Thoracic aorta (tissue), 2 donors: ENCODE measurements around the gene KIRREL3. TPM values are rescaled to one million over a fixed set of nuclear protein-coding genes. Genes with fewer than 3 reads are reported as not detected.
A peak's percentile ranks its signal among the peaks of the same experiment; 100 is the strongest.

Experiments
- ATAC-seq: fragments of 150-250 bp; one replicate; pipeline ENCODE4 v1.8.0; 2017; ENCODE audit warnings: low read depth; ENCODE audit not compliant: insufficient number of reproducible peaks, low FRiP score
- DNase-seq: peaks from one replicate; pipeline ENCODE4 v3.0.0-alpha.2; 2020; ENCODE audit warnings: low spot score
- H3K27ac ChIP-seq, 2 donors: fragments of 200-600 bp; sonication (generic); 1 replicate in 1 of 2; 2 replicates in 1 of 2; pipeline ENCODE4 v1.5.1; 2016; ENCODE audit warnings: mild to moderate bottlenecking in 2 of 2, moderate library complexity in 2 of 2
- H3K27me3 ChIP-seq: fragments of 200-600 bp; sonication (generic); replicated peaks from 2 replicates; pipeline ENCODE4 v1.6.0; 2016; ENCODE audit warnings: mild to moderate bottlenecking; ENCODE audit not compliant: insufficient read depth
- H3K36me3 ChIP-seq: fragments of 200-600 bp; sonication (generic); one replicate; pipeline ENCODE4 v1.5.1; 2016
- H3K4me1 ChIP-seq, 2 donors: fragments of 200-600 bp; sonication (generic); 1 replicate in 1 of 2; 2 replicates in 1 of 2; pipeline versions ENCODE4 v1.5.1 to v1.6.0; 2016; ENCODE audit warnings: low read depth in 2 of 2, mild to moderate bottlenecking in 1 of 2; ENCODE audit not compliant: control insufficient read depth in 1 of 2
- H3K4me3 ChIP-seq: fragments of 200-600 bp; sonication (generic); 2 replicates; pipeline ENCODE4 v1.5.1; 2016; ENCODE audit warnings: mild to moderate bottlenecking
- H3K9me3 ChIP-seq: fragments of 200-600 bp; sonication (generic); 2 replicates; pipeline ENCODE4 v1.5.1; 2016
- total RNA-seq, 2 donors: library from RNA; depleted of rRNA; stranded (reverse); fragments of >200 nt; gene quantifications; one replicate each; pipeline versions ENCODE4 v1.1.0 to v1.2.3, GENCODE V29; 2016
- TF ChIP-seq, protein P1 (sequence below): fragments of 200-600 bp; sonication (generic); IDR thresholded peaks from one replicate; pipeline ENCODE4 v1.5.1; 2019; ENCODE audit warnings: antibody characterized with exemption

KIRREL3 gene
- total RNA-seq, 2 donors from 2014 or later = not detected

DNA sequence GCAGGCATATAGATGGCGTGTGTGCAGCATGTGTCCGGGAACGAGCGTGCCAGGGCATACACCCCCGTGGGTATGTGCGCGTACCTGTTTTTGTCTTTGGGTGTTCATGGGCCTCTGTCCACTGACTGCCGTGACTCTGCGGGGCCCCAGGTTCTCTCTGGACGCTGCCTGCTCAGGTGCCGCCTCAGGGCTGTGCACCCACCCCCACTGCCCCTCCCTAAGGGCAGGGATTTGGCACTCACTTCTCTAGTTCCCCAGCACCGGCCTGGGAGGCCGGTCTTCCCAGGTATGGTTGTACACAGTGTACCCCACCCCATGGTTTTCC is 533.6 kb downstream of the KIRREL3 start:
- Histone ChIP-seq H3K4me3 (no peak overlapping the region), H3K27ac (no peak overlapping the region), H3K9me3 (no peaks in the 10 kb centered on the region), H3K36me3 (no peaks in the 10 kb centered on the region), H3K27me3 (no peaks in the 10 kb centered on the region), H3K4me1 (peaks cover 8 to 13% of the 10 kb centered on the region in 2 donors)
- no peak for ATAC-seq
- no peak for DNase-seq
- TF ChIP-seq, protein P1, sequence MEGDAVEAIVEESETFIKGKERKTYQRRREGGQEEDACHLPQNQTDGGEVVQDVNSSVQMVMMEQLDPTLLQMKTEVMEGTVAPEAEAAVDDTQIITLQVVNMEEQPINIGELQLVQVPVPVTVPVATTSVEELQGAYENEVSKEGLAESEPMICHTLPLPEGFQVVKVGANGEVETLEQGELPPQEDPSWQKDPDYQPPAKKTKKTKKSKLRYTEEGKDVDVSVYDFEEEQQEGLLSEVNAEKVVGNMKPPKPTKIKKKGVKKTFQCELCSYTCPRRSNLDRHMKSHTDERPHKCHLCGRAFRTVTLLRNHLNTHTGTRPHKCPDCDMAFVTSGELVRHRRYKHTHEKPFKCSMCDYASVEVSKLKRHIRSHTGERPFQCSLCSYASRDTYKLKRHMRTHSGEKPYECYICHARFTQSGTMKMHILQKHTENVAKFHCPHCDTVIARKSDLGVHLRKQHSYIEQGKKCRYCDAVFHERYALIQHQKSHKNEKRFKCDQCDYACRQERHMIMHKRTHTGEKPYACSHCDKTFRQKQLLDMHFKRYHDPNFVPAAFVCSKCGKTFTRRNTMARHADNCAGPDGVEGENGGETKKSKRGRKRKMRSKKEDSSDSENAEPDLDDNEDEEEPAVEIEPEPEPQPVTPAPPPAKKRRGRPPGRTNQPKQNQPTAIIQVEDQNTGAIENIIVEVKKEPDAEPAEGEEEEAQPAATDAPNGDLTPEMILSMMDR = no peak

DNA sequence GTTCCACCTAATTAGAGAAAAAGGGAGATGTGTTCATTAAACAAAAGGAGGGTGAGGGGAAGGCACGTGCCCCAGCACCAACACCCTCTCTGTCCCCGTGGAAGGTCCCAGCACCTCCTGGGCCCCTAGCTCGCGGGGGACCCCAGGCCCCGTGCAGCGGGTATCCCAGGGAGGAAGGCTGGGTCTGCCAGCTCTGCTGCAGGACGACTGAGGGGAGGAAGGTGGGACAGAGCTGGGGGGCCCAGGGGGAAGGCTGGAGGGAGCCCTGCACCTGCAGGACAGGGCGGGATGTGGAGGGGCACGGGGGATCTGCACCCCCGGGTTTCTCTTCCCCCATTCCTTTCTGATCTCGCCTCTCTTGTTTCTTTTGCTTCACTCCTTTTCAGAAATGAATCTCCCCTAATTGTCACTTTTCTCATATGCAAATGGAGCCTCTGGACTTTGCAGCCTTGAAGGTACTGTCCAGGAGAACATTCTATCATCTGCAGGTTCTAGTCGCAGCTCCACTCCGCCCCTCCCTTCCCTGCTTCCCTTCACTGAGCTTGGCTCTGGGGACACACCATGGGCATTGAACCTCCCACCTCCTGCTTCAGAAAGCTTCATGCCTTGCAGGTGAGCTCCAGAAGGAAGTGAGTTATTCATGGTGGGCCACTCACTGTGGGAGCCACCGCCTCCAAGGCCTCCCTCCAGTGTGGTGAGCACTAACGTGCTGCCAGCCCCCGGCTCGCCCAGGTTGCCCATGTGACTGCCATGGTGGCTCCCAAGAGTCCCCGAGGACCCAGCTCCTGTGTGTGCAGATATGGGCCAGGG is 534.1 kb downstream of the KIRREL3 start:
- TF ChIP-seq, protein P1 = no peak
- H3K36me3 ChIP-seq = no peaks in the 10 kb centered on the region

DNA sequence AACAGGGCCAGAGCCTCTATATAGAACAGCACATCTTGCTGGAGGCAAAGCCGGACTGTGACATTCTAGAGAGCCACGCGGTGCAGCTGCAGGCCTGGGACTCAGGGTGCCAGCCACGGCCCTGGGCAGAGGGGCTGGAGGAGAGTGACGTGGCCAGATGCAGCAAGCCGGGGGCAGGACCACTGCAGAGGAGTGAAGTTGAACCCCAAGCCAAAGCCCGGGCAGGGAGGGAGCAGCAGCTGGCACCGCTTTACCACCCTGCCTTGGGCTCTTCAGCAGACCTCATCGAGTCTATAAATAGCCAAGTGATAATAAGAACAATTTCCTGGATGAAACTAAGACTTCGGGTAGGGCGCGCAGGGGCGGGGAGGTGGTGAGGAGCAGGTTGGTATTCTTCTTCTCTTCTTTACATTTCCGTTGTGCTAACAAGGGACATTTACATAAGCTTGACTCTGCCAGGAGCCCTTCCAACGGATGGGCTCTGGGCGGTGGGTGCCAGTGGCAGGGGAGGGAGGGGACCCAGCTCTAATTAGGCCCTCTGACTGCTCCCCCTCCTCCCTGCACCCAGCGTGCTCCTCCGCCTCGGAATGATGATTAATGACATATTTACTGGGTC is 534.9 kb downstream of the KIRREL3 start:
- Histone ChIP-seq H3K4me1 (peaks cover 8 to 13% of the 10 kb centered on the region in 2 donors), H3K27me3 (no peaks in the 10 kb centered on the region), H3K36me3 (no peaks in the 10 kb centered on the region), H3K9me3 (no peaks in the 10 kb centered on the region), H3K4me3 (peak overlapping the region; percentile 34), H3K27ac (no peak overlapping the region)
- TF ChIP-seq, protein P1 = no peak
- no peak for ATAC-seq
- no peak for DNase-seq

More for the DNA sequence above, 534.1 kb downstream of the KIRREL3 start:
- ATAC-seq (no peak), DNase-seq (no peak)
- Histone ChIP-seq H3K4me3 (no peak overlapping the region), H3K27ac (no peak overlapping the region), H3K9me3 (no peaks in the 10 kb centered on the region), H3K4me1 (peaks cover 8 to 13% of the 10 kb centered on the region in 2 donors), H3K27me3 (no peaks in the 10 kb centered on the region)

DNA sequence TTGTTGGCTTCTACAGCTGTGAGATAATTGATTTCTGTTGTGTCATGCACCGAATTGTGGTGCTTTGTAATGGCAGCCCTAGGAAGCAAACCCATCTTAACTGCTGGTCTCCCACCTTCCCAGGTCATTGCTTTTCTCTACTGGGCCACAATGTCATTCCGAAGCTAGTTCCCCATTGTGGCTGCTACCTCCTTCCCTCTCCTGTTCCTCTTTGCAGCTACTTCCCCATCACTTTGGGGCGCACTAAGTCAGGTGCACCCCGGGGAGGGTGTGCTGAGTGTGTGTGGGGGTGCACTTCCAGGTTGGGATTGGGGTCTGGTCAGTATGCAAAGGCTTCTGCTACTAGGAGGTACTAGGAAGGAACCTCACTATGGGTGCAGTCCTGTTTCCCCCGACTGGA is 535.8 kb downstream of the KIRREL3 start:
- no peaks in the 10 kb centered on the region for H3K27me3 ChIP-seq
- no peaks in the 10 kb centered on the region for H3K36me3 ChIP-seq
- no peaks in the 10 kb centered on the region for H3K9me3 ChIP-seq
- no peak for DNase-seq
- H3K27ac ChIP-seq = no peak overlapping the region
- no peak for ATAC-seq
- H3K4me1 ChIP-seq = peaks cover 8 to 13% of the 10 kb centered on the region in 2 donors
- no peak overlapping the region for H3K4me3 ChIP-seq
- TF ChIP-seq, protein P1 = no peak

DNA sequence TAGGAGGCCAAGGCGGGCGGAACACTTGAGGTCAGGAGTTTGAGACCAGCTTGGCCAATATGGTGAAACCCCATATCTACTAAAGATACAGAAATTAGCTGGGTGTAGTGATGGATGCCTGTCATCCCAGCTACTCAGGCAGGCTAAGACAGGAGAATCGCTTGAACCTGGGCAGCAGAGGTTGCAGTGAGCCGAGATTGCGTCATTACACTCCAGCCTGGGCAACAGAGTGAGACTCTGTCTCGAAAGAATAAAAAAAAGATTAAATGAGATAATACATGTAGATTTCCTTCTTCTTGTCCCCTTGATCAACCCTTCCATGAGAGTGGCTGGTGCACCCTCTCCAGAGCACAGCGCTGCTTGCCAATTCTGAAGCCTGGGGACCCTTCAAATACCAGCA is 538.1 kb downstream of the KIRREL3 start:
- DNase-seq = no peak
- H3K27me3 ChIP-seq = no peaks in the 10 kb centered on the region
- TF ChIP-seq, protein P1 = no peak
- no peak overlapping the region for H3K27ac ChIP-seq
- no peak for ATAC-seq
- no peaks in the 10 kb centered on the region for H3K36me3 ChIP-seq
- no peak overlapping the region for H3K4me3 ChIP-seq
- peaks cover 8 to 13% of the 10 kb centered on the region in 2 donors for H3K4me1 ChIP-seq
- no peaks in the 10 kb centered on the region for H3K9me3 ChIP-seq
